WTC11 (cell line): ENCODE measurements around the gene KIRREL3. TPM values are rescaled to one million over a fixed set of nuclear protein-coding genes. Genes with fewer than 3 reads are reported as not detected.
A peak's percentile ranks its signal among the peaks of the same experiment; 100 is the strongest.

Experiments
- ATAC-seq: fragments of 200-7000 bp; cut with Tn5 transposase; 2 replicates; pipeline ENCODE4 v1.10.0; 2021; ENCODE audit warnings: mild to moderate bottlenecking, moderate library complexity
- CTCF ChIA-PET: fragments of 300-600 bp; sonication (Branson Sonifier 250); formaldehyde crosslinking; loops from one replicate; lab custom pipeline; 2021; ENCODE audit warnings: antibody characterized with exemption; lab: Charles Lee
- POLR2A ChIA-PET: fragments of 350-600 bp; sonication (Branson Sonifier 250); formaldehyde crosslinking; loops from one replicate; lab custom pipeline; 2021; ENCODE audit warnings: antibody characterized with exemption; lab: Charles Lee
- DNase-seq: peaks from one replicate; pipeline ENCODE4 v3.0.0; 2021; ENCODE audit warnings: low spot score
- H3K27ac Mint-ChIP-seq: 2 replicates; pipeline ENCODE4 v1.8.0; 2021; ENCODE audit warnings: mixed read lengths
- H3K27me3 Mint-ChIP-seq: 2 replicates; pipeline ENCODE4 v1.8.0; 2021; ENCODE audit warnings: low read depth, mild to moderate bottlenecking, moderate library complexity, mixed read lengths
- H3K36me3 Mint-ChIP-seq: 2 replicates; pipeline ENCODE4 v1.8.0; 2021; ENCODE audit warnings: mixed read lengths
- H3K4me1 Mint-ChIP-seq: 2 replicates; pipeline ENCODE4 v1.8.0; 2022; ENCODE audit warnings: mixed read lengths
- H3K4me3 Mint-ChIP-seq: 2 replicates; pipeline ENCODE4 v1.8.0; 2021; ENCODE audit warnings: mild to moderate bottlenecking, moderate library complexity, mixed read lengths
- H3K9me3 Mint-ChIP-seq: 2 replicates; pipeline ENCODE4 v1.8.0; 2021; ENCODE audit warnings: mixed read lengths
- ATF1 ChIP-seq: sonication (generic); formaldehyde crosslinking; IDR thresholded peaks from 2 replicates; pipeline ENCODE4 v1.8.1; 2023; ENCODE audit warnings: mild to moderate bottlenecking, moderate library complexity, missing genetic modification reagents
- E2F1 ChIP-seq: sonication (generic); formaldehyde crosslinking; IDR thresholded peaks from 2 replicates; pipeline ENCODE4 v1.8.0; 2022; ENCODE audit warnings: mild to moderate bottlenecking, missing genetic modification reagents
- HMGA2 ChIP-seq: fragments of 250-450 bp; sonication (Bioruptor Pico); IDR thresholded peaks from 2 replicates; pipeline ENCODE4 v1.4.0; 2021; ENCODE audit warnings: mild to moderate bottlenecking, moderate library complexity
- NFYB ChIP-seq: sonication (generic); formaldehyde crosslinking; conservative IDR thresholded peaks from 2 replicates; pipeline ENCODE4 v1.8.0; 2022; ENCODE audit warnings: low read depth, missing genetic modification reagents
- PREB ChIP-seq: sonication (generic); formaldehyde crosslinking; IDR thresholded peaks from 2 replicates; pipeline ENCODE4 v1.8.1; 2022; ENCODE audit warnings: mild to moderate bottlenecking, missing genetic modification reagents, moderate library complexity, borderline replicate concordance
- SMAD4 ChIP-seq: sonication (generic); formaldehyde crosslinking; IDR thresholded peaks from 2 replicates; pipeline ENCODE4 v1.8.0; 2022; ENCODE audit warnings: mild to moderate bottlenecking, missing genetic modification reagents
- SOX15 ChIP-seq: fragments of 250-450 bp; sonication (Bioruptor Pico); IDR thresholded peaks from 2 replicates; pipeline ENCODE4 v1.9.0; 2021; ENCODE audit warnings: mild to moderate bottlenecking
- STAT6 ChIP-seq: sonication (generic); formaldehyde crosslinking; conservative IDR thresholded peaks from 2 replicates; pipeline ENCODE4 v1.8.1; 2023; ENCODE audit warnings: mild to moderate bottlenecking, low read depth, missing genetic modification reagents, moderate library complexity
- TEAD1 ChIP-seq: sonication (generic); formaldehyde crosslinking; IDR thresholded peaks from 2 replicates; pipeline ENCODE4 v1.8.0; 2022; ENCODE audit warnings: mild to moderate bottlenecking, missing genetic modification reagents
- ZNF121 ChIP-seq: sonication (generic); formaldehyde crosslinking; IDR thresholded peaks from 2 replicates; pipeline ENCODE4 v1.8.0; 2023; ENCODE audit warnings: missing genetic modification reagents
- ZNF317 ChIP-seq: sonication (generic); formaldehyde crosslinking; IDR thresholded peaks from 2 replicates; pipeline ENCODE4 v1.8.1; 2023; ENCODE audit warnings: low read depth, mild to moderate bottlenecking, moderate library complexity, missing genetic modification reagents, borderline replicate concordance
- ZSCAN18 ChIP-seq: fragments of 250-450 bp; sonication (Bioruptor Pico); IDR thresholded peaks from 2 replicates; pipeline ENCODE4 v2.1.2; 2022; ENCODE audit warnings: mild to moderate bottlenecking, moderate library complexity
- total RNA-seq: library from RNA; stranded (reverse); gene quantifications from 3 replicates; pipeline ENCODE4 v1.2.3, GENCODE V29; 2021
- TF ChIP-seq, protein P1 (sequence below): fragments of 250-450 bp; sonication (Bioruptor Pico); conservative IDR thresholded peaks from 2 replicates; pipeline ENCODE4 v1.9.0; 2021; ENCODE audit warnings: mild to moderate bottlenecking
- TF ChIP-seq, protein P2 (sequence below): sonication (generic); formaldehyde crosslinking; IDR thresholded peaks from 2 replicates; pipeline ENCODE4 v1.8.1; 2022; ENCODE audit warnings: missing genetic modification reagents, borderline replicate concordance

Gene KIRREL3
- total RNA-seq, 1 experiment from 2014 or later, result 0.59 TPM

DNA sequence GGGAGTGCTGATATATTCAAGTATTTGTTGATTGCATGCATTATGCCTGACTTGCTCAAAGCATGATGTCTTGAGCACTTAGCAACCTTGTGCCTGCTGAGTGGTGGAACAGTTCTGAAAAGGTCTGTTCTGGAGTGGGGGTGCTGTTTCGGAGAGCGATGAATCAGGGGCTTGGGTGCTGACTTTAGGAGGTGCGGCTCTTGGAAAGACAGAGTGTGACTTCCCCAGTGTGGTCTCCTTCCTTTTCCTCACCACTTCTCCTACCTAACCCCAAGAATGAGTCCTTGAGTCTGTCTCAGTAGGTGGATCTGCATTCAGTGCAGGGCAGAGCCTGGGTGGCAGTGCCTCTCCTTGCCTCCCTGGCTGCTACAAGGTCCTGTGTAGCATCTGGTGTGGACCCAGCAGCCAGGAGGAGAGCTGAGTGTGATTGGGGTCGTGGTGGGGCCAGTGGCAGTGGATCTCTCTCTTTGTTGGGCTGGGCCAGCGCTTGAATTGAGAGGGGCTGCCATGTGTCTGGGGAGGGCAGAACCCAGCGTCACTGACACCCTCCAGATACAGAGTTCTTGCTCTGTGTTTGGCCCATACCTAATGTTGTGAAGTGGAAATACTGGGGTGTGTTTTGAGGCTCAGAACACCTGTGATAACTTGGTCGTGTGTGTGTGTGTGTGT is 609.1 kb downstream of the KIRREL3 start:
- ChIA-PET POLR2A (no interaction called here), CTCF (interaction anchor here (1.2 kb wide), 1 partner anchor 81 kb away, joined by 3 read pairs; no protein-coding TSS in a partner anchor)
- peaks cover 23% of the 10 kb centered on the region for H3K4me1 Mint-ChIP-seq
- ATAC-seq, result no peak; the same call in 1 of the 2 replicates
- no peaks in the 10 kb centered on the region for H3K36me3 Mint-ChIP-seq
- 0 out of 2 replicates have a peak overlapping the region, but pooled peaks have one; percentile 40 for H3K27ac Mint-ChIP-seq
- TF ChIP-seq PREB, result no peak
- TF ChIP-seq NFYB, result no peak
- TF ChIP-seq SMAD4 (CRISPR knock-in tag), result no peak
- no peak for TF ChIP-seq TEAD1 (CRISPR knock-in tag)
- no peak for TF ChIP-seq SOX15 (CRISPR knock-in tag)
- TF ChIP-seq ZNF121, result no peak
- no peak for TF ChIP-seq ZSCAN18 (CRISPR knock-in tag)
- TF ChIP-seq, protein P1, sequence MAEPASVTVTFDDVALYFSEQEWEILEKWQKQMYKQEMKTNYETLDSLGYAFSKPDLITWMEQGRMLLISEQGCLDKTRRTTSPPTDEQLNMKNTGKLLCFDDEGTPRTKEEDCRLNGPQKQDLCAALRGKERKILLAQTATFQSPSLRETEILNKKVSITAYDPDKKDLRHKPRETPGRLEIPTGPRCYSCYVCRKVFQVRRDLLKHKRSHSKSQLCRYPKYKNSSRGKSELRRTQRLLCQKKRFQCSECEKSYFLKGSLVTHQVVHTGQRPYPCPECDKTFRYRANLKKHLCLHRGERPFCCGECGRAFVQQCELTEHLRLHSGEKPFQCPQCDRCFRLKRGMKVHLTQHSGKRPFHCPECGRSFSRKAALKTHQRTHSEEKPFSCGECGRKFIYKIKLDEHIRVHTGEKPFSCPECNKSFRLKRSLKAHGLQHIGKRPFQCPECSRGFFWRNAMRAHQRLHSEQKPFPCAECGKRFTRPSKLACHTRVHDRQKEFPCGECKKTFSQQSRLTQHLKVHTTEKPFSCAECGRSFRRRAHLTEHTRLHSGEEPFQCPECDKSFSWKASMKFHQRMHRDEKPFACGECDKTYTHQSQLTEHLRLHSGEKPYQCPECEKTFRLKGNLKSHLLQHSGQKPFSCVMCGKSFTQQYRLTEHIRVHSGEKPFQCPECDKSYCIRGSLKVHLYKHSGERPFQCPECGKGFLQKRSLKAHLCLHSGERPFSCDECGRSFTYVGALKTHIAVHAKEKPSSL (CRISPR knock-in tag), result no peak
- TF ChIP-seq, protein P2, sequence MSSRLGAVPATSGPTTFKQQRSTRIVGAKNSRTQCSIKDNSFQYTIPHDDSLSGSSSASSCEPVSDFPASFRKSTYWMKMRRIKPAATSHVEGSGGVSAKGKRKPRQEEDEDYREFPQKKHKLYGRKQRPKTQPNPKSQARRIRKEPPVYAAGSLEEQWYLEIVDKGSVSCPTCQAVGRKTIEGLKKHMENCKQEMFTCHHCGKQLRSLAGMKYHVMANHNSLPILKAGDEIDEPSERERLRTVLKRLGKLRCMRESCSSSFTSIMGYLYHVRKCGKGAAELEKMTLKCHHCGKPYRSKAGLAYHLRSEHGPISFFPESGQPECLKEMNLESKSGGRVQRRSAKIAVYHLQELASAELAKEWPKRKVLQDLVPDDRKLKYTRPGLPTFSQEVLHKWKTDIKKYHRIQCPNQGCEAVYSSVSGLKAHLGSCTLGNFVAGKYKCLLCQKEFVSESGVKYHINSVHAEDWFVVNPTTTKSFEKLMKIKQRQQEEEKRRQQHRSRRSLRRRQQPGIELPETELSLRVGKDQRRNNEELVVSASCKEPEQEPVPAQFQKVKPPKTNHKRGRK (CRISPR knock-in tag), result no peak
- TF ChIP-seq HMGA2 (CRISPR knock-in tag), result no peak
- no peak for TF ChIP-seq ZNF317 (CRISPR knock-in tag)
- TF ChIP-seq E2F1 (CRISPR knock-in tag), result no peak
- TF ChIP-seq ATF1 (CRISPR knock-in tag), result no peak
- TF ChIP-seq STAT6, result no peak
- DNase-seq, result no peak
- no peaks in the 10 kb centered on the region for H3K9me3 Mint-ChIP-seq
- H3K4me3 Mint-ChIP-seq, result no peak overlapping the region
- no peaks in the 10 kb centered on the region for H3K27me3 Mint-ChIP-seq
